Right ventricle myocardium inferior (tissue), 1 donor: ENCODE results near the gene KCNJ6. TPM values are rescaled to one million over a fixed set of nuclear protein-coding genes. Genes with fewer than 3 reads are reported as not detected.

Source experiments
- ATAC-seq: fragments of 200-7000 bp; cut with Tn5 transposase; one replicate; pipeline ENCODE4 v1.9.1; 2020; ENCODE audit warnings: mild to moderate bottlenecking, moderate library complexity
- DNase-seq: peaks from one replicate; pipeline ENCODE4 v3.0.0; 2021; ENCODE audit errors: missing footprints
- intact Hi-C: fragments of 100-400 bp; cut with DNase I; formaldehyde crosslinking; loops from one replicate; pipeline ENCODE4 v1.11.0; 2022
- total RNA-seq: library from RNA; stranded (reverse); fragmentation: NEBNext Ultra II Directional; extraction: Animal tissue kit (Norgen Biotek cat#: 25700); gene quantifications from one replicate; pipeline ENCODE4 v1.2.1, GENCODE V29; 2021
- donor health status: DM: no; HTN: yes; CAD: no; lungs with severe emphysema.

Gene KCNJ6
- total RNA-seq, 1 donor from 2014 or later = not detected

- DNase-seq (no peak), ATAC-seq (no peak)
Measured at GRCh38 chr21:37837381-37837780, 78.9 kb downstream of the KCNJ6 start.

GRCh38 chr21:37835481-37835880, 80.8 kb downstream of the KCNJ6 start:
- ATAC-seq = no peak
- DNase-seq = no peak
- intact Hi-C loops = no loop called here

More at GRCh38 chr21:37837381-37837780, 78.9 kb downstream of the KCNJ6 start:
- intact Hi-C loops = no loop called here

DNA sequence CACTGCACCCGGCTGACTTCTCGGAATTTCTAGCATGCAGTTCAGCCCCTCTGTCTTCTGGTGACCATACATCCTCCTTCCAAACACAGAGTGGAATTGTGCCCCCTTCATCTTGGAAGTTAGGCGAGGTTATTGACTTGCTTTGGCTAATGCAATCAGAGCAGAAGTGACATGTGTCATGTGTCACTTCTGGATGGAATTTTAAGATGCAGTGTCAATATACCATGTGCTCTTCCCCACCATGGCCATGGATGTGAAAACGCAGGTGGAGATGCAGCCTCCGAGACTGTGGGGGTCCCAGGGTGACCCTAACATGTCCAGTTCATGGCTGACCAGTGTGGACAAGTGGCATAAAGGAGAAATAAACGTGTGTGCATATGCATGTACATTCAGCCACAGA, 83.0 kb downstream of the KCNJ6 start:
- ATAC-seq (no peak), DNase-seq (no peak)
- intact Hi-C loops = no loop called here

DNA sequence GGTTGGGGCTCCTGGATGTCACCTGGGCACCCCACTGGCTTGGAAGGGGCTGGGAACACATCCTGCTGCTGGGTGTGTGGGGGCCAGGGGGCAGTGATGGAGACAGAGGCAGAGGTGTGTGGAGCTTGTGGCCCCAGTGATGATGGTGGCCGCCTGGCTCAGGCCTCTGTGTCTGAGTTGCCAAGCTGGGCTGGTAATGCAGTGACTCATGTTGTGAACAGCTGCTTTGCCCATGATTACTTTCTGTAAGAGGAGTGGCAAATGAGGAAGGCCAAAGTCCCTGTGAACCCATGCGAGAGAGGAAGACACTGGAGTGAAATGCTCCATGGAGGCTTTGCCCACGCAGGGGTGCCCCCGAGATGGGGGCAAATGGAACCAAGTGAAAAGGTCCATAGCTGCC, 86.8 kb downstream of the KCNJ6 start:
- ATAC-seq (no peak), DNase-seq (no peak)
- intact Hi-C loops = no loop called here

DNA sequence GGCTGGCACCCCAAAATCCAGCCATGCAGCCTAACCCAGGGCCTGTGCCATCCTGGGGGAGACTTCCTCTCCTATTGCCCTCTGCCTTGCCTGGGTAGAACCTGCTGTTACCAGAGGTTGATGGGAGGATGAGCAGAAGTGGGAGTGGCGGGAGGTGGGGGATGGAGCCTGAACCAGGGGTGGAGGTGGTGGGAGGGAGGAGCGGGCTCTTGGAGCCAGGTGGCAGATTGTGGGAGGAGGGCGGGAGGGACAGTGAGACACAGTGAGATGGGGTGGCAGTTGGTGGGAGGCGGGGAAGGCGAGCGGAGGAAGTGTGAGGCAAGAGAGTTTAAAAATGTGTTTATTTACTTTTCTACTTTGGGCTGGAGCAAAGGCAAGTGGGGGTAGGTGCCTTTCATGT, 87.3 kb downstream of the KCNJ6 start:
- DNase-seq (no peak), ATAC-seq (no peak)
- intact Hi-C loops = no loop called here

DNA sequence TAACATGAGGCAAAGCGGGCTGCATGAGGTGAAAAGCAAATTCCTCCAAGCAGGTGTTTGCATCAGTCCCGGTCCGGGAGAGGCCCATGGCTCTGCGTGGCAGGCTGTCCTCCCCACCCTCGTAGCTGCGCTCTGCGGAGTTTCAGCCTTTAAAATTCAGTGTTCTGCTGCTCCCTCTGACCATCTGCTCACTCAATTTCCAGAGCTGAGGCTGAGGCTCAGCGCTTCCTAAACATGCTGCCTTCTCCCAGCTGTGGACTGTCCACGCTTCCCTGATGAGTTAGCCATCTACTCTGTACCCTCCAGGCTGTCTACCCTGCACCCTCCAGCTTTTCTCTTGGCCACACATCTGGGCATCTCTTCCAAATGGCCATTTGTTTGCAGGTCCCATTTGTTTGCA, 87.7 kb downstream of the KCNJ6 start:
- intact Hi-C loops = no loop called here
- ATAC-seq = no peak
- DNase-seq = no peak

DNA sequence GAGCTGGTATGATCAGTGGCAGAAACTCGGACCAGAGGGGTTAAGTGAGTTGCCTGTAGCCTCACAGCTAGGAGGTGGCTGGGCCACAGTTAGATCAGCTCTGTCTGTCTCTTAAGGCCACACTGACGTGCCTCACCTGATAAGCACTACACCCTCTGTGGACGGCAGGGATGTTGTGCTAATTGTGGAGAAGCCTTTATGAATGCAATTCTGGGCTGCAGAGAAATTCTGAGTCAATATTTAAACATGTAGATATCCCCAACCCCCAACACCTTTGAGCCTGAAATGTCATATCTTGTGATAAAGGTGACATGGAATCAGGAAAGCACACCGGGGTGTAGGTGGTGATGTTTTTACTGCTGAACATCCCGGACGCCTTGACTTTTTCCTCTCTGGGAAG, 88.3 kb downstream of the KCNJ6 start:
- DNase-seq = no peak
- ATAC-seq = no peak
- intact Hi-C loops = no loop called here

DNA sequence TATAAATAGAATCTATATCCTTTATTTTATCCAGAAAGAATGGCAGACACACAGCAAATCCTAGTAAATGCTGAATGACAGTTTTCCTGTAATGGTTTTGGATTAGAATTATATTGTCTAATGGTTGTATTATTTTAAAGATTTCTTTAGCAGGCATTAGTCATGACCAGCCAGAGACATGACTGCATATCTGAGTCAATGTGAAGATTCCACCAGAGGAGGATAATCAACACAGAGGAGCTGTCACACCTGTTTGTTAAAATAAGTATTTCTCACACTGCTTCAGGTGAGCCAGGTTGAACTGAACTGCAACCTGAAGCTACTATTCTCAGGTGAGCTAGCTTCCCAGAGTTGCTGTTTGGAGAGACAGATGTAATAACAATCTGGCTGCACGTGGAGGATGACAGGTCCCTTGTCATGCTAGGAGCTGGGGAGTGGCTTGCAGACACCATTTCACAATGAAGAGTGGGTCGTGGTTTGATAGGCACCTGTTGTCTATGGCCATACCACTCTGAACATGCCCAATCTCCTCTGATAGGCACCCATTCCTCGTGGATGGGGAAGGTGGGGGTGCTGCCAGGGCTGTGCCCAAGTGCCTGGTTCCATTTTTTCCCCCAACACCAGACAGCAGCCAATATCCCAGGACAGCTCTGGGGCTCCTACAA, 94.3 kb downstream of the KCNJ6 start:
- DNase-seq = no peak
- ATAC-seq = no peak
- intact Hi-C loops = no loop called here

DNA sequence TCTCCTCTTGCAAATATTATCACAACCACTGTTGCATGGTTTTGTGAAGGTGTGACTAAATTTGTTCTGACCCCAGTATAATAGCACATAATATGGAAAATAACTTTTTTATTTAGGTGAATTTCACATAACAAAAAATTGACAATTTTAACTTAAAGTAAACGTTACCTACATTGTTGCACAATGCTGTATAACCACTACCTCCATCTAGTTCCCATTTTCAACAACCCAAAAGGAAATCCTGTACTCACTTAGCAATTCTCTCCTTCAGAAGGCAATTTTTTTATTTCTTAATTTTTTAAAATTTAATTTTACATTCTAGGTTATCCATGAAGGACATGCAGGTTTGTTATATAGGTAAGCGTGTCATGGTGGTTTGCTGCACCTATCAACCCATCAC, 95.2 kb downstream of the KCNJ6 start:
- DNase-seq (no peak), ATAC-seq (no peak)
- intact Hi-C loops = no loop called here

DNA sequence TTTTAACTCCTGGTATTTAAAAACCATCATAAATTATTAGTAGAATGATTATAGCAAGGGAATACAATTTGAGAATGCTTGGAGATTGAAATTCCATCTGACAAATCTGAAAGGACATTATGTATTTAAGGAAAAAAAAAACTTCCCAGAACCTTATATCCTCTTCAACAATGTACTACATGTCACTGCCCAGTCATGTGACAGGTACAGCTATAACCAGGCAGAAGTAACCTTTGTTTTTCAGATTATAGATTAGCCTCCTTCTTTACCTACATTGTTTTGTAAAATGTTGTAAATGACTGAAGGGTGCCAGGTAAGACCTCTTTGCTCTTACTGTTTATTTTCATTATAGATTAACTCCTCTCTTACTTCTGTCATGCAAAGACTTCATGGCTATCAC, 96.9 kb downstream of the KCNJ6 start:
- intact Hi-C loops = no loop called here

GRCh38 chr21:37817242-37817641, 99.0 kb downstream of the KCNJ6 start:
- DNase-seq (no peak), ATAC-seq (no peak)
- intact Hi-C loops = no loop called here

More for the DNA sequence above, 96.9 kb downstream of the KCNJ6 start:
- DNase-seq = no peak
- no peak for ATAC-seq

- peak; percentile 37 for ATAC-seq
- DNase-seq = no peak
- intact Hi-C loops = no loop called here
Measured at GRCh38 chr21:37815893-37816292, 100.4 kb downstream of the KCNJ6 start.

GRCh38 chr21:37811711-37812110, 104.5 kb downstream of the KCNJ6 start:
- ATAC-seq (no peak), DNase-seq (no peak)
- intact Hi-C loops = no loop called here

DNA sequence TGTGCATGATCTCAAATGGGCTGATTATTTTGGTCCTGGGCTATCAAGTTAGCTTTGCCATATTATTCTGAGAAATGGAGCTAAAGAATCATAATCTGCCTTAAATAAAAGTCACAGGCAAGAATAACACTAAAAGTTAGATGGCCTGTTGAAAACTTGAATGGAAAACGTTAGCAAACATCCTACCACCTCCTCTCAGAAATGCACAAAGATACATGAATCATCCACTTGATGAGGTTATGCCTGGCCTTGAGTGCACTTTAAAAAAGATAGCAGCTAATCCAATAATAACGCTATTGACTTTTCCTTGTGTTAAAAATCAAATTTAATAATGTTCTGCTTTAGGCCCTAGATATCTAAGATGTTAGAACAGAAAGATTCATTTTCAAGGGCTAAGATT, 108.0 kb downstream of the KCNJ6 start:
- DNase-seq (no peak), ATAC-seq (no peak)
- intact Hi-C loops = no loop called here

- intact Hi-C loops = no loop called here
- ATAC-seq (no peak), DNase-seq (no peak)
Measured at GRCh38 chr21:37805266-37805665, 111.0 kb downstream of the KCNJ6 start.

- ATAC-seq = no peak
- DNase-seq = no peak
- intact Hi-C loops = no loop called here
Measured at GRCh38 chr21:37804001-37804400, 112.3 kb downstream of the KCNJ6 start.

DNA sequence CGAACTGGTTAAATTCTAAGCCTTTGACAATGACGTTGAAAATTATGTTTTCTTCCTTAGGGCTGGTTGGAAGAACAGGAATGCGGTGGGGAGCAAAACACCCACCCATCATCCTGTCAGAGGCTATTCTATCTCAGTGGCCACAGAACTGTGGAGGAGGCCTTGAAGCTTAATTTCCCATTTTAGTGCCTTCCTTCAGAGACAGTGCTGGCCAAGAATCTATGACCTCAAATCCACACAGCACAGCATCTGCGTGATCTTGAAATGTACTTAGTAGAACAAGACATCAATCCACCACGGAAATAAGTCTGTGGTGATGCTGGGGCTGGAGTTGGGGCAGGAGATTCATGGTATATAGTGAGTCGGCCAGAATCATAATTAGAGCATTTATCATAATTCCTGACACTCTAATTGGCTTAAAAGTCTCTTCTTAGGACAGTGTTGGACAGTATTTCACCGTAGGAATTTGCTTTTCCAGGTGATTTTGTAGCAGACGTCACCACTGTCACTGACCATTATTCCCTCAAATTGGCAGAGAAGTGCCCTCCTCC, 113.1 kb downstream of the KCNJ6 start:
- DNase-seq (no peak), ATAC-seq (no peak)
- intact Hi-C loops = no loop called here

- DNase-seq = no peak
- intact Hi-C loops = no loop called here
- no peak for ATAC-seq
Measured at GRCh38 chr21:37800456-37801061, 115.7 kb downstream of the KCNJ6 start.

- intact Hi-C loops = no loop called here
- no peak for ATAC-seq
- DNase-seq = no peak
Measured at GRCh38 chr21:37800057-37800455, 116.2 kb downstream of the KCNJ6 start.

GRCh38 chr21:37799211-37800056, 116.8 kb downstream of the KCNJ6 start:
- ATAC-seq (no peak), DNase-seq (no peak)
- intact Hi-C loops = no loop called here
